Fibroblast of mammary gland (primary cell): Measurements from ENCODE around the gene DNAJC21.
"Not testable (repeated sequence)": the region's sequence is repeated elsewhere in the genome, so short reads cannot be mapped to it uniquely, and the experiment has no call there.

ENCODE experiments used
- DNase-seq: peaks from one replicate; pipeline ENCODE4 v3.0.0-alpha.2; 2010; ENCODE audit warnings: low read depth
- H3K4me3 ChIP-seq: 2 replicates; pipeline ENCODE4 v1.5.1; 2011; ENCODE audit warnings: low read depth, mild to moderate bottlenecking, low read length, moderate library complexity; ENCODE audit not compliant: control insufficient read depth
- CTCF ChIP-seq: conservative IDR thresholded peaks from 2 replicates; pipeline ENCODE4 v1.5.1; 2011; ENCODE audit warnings: low read depth, low read length, inconsistent platforms; ENCODE audit not compliant: control insufficient read depth, insufficient read depth

Gene DNAJC21

GRCh38 chr5:34918025-34918424, 11.3 kb upstream of the DNAJC21 start:
- TF ChIP-seq CTCF, result no peak
- H3K4me3 ChIP-seq, result no peak overlapping the region
- no peak for DNase-seq

GRCh38 chr5:34919077-34919476, 10.3 kb upstream of the DNAJC21 start:
- no peak for DNase-seq

GRCh38 chr5:34923256-34923655, 6.1 kb upstream of the DNAJC21 start:
- H3K4me3 ChIP-seq, DNase-seq: not testable (repeated sequence)

More at GRCh38 chr5:34919077-34919476, 10.3 kb upstream of the DNAJC21 start:
- no peak overlapping the region for H3K4me3 ChIP-seq
- peak; percentile 27 for TF ChIP-seq CTCF

- DNase-seq, result peak; percentile 91
- no peak overlapping the region for H3K4me3 ChIP-seq
- no peak for TF ChIP-seq CTCF
Measured at GRCh38 chr5:34923694-34924461, 5.5 kb upstream of the DNAJC21 start.

GRCh38 chr5:34924462-34924765, 4.9 kb upstream of the DNAJC21 start:
- DNase-seq, result no peak
- TF ChIP-seq CTCF, result no peak
- no peak overlapping the region for H3K4me3 ChIP-seq

- no peak for TF ChIP-seq CTCF
- DNase-seq, result no peak
- no peak overlapping the region for H3K4me3 ChIP-seq
Measured at GRCh38 chr5:34926318-34926888, 3.0 kb upstream of the DNAJC21 start.

- DNase-seq, result no peak
- no peak overlapping the region for H3K4me3 ChIP-seq
- no peak for TF ChIP-seq CTCF
Measured at GRCh38 chr5:34927785-34928184, 1.6 kb upstream of the DNAJC21 start.
